AG09319 (cell line): ENCODE measurements around the gene PIAS1.
"Not testable (repeated sequence)": the region's sequence is repeated elsewhere in the genome, so short reads cannot be mapped to it uniquely, and the experiment has no call there.

Experiments
- DNase-seq: peaks from one replicate; pipeline ENCODE4 v3.0.0-alpha.2; 2010; ENCODE audit warnings: low read depth; ENCODE audit errors: extremely low read depth
- TF ChIP-seq, protein P1 (sequence below): IDR thresholded peaks from 2 replicates; pipeline ENCODE4 v1.5.1; 2011; ENCODE audit warnings: low read depth, mild to moderate bottlenecking, inconsistent platforms, low read length, moderate library complexity

PIAS1 gene

GRCh38 chr15:68218847-68219798 lies 165.0 kb downstream of the PIAS1 start:
- no peak for DNase-seq
- TF ChIP-seq, protein P1, sequence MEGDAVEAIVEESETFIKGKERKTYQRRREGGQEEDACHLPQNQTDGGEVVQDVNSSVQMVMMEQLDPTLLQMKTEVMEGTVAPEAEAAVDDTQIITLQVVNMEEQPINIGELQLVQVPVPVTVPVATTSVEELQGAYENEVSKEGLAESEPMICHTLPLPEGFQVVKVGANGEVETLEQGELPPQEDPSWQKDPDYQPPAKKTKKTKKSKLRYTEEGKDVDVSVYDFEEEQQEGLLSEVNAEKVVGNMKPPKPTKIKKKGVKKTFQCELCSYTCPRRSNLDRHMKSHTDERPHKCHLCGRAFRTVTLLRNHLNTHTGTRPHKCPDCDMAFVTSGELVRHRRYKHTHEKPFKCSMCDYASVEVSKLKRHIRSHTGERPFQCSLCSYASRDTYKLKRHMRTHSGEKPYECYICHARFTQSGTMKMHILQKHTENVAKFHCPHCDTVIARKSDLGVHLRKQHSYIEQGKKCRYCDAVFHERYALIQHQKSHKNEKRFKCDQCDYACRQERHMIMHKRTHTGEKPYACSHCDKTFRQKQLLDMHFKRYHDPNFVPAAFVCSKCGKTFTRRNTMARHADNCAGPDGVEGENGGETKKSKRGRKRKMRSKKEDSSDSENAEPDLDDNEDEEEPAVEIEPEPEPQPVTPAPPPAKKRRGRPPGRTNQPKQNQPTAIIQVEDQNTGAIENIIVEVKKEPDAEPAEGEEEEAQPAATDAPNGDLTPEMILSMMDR: no peak

GRCh38 chr15:68220489-68220888 lies 166.4 kb downstream of the PIAS1 start:
- no peak for DNase-seq
- TF ChIP-seq, protein P1: no peak

DNA sequence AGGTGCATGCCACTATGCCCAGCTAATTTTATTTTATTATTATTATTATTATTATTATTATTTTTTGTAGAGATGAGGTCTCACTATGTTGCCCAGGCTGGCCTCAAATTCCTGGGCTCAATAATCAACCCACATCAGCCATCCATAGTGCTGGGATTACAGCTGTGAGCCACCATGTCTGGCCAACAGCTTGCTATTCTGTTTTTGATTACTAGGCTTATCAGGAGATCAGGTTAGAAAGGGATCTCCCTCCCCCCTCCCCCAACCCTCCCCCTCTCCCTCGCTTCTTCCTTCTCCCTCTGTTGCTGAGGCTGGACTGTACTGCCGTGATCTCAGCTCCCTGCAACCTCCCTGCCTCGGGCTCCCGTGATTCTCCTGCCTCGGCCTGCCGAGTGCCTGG lies 166.9 kb downstream of the PIAS1 start:
- TF ChIP-seq, protein P1: no peak
- no peak for DNase-seq

DNA sequence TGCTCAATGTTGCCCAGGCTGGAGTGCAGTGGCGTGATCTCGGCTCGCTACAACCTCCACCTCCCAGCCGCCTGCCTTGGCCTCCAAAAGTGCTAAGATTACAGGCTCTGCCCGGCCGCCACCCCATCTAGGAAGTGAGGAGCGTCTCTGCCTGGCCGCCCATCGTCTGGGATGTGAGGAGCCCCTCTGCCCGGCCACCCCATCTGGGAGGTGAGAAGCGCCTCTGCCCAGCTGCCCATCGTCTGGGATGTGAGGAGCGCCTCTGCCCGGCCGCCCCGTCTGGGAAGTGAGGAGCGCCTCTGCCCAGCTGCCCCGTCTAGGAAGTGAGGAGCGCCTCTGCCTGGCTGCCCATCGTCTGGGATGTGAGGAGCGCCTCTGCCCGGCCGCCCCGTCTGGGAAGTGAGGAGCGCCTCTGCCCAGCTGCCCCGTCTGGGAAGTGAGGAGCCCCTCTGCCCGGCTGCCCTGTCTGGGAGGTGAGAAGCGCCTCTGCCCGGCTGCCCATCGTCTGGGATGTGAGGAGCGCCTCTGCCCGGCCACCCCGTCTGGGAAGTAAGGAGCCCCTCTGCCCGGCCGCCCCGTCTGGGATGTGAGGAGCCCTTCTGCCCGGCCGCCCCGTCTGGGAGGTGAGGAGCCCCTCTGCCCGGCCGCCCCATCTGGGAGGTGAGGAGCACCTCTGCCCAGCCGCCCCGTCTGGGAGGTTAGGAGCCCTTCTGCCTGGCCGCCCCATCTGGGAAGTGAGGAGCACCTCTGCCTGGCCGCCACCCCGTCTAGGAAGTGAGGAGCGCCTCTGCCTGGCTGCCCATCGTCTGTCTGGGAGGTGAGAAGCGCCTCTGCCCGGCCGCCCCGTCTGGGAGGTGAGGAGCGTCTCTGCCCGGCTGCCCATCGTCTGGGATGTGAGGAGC lies 167.7 kb downstream of the PIAS1 start:
- not testable (repeated sequence) for DNase-seq

DNA sequence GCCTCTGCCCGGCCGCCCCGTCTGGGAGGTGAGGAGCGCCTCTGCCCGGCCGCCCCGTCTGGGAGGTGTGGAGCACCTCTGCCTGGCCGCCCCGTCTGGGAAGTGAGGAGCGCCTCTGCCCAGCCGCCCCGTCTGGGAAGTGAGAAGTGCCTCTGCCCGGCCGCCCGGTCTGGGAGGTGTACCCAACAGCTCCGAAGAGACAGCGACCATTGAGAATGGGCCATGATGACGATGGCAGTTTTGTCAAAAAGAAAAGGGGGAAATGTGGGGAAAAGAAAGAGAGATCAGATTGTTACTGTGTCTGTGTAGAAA lies 168.3 kb downstream of the PIAS1 start:
- not testable (repeated sequence) for DNase-seq

DNA sequence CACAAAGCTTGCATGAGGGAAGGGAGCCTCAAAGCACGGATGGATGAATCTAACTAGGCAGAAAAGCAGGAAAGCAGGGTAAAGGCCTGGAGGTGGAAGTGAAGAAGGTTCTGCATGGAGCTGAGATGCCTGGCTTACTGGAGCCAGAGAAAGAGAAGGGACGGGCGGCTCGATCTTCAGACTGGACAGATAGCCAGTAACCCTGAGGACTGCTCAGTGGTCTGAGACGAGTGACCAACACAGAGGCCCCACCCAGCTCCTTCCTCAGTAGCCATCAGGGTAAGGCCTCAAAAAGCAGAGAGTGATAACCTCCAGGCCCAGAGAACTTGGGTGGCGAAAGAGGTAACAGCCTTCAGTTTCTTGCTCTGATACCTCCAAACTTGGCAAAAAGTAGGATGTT lies 169.1 kb downstream of the PIAS1 start:
- TF ChIP-seq, protein P1: no peak

DNA sequence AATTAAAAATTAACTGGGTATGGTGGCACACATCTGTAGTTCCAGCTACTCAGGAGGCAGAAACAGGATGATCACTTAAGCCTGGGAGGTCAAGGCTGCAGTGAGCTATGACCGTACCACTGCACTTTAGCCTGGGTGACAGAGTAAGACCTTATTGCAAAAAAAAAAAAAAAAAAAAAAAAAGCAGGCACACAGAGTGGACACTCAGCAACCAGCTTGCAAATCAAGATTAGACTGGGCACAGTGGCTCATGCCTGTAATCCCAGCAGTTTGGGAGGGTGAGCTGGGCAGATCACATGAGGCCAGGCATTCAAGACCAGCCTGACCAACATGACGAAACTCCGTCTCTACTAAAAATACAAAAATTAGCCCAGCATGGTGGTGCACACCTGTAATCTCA lies 170.0 kb downstream of the PIAS1 start:
- no peak for DNase-seq
- TF ChIP-seq, protein P1: no peak

More for the DNA sequence above, 169.1 kb downstream of the PIAS1 start:
- DNase-seq: no peak

GRCh38 chr15:68224546-68225250 lies 170.6 kb downstream of the PIAS1 start:
- no peak for DNase-seq
- TF ChIP-seq, protein P1: no peak

- DNase-seq: not testable (repeated sequence)
Measured at GRCh38 chr15:68225442-68225841, 171.3 kb downstream of the PIAS1 start.
